Activated naive CD8-positive, alpha-beta T cell treated with anti-CD3 and anti-CD28 coated beads for 36 hours (primary cell): ENCODE data around the gene SPOCK1. TPM values are rescaled to one million over a fixed set of nuclear protein-coding genes. Genes with fewer than 3 reads are reported as not detected.

ENCODE experiments used
- DNase-seq: peaks from one replicate; pipeline ENCODE4 v3.0.0; 2021
- H3K27ac Mint-ChIP-seq: one replicate; pipeline ENCODE4 v1.8.0; 2022; ENCODE audit warnings: mild to moderate bottlenecking, moderate library complexity, mixed read lengths
- H3K27me3 Mint-ChIP-seq: one replicate; pipeline ENCODE4 v1.8.0; 2022; ENCODE audit warnings: mild to moderate bottlenecking, mixed read lengths
- H3K36me3 Mint-ChIP-seq: one replicate; pipeline ENCODE4 v1.8.0; 2021; ENCODE audit warnings: mild to moderate bottlenecking, mixed read lengths
- H3K4me1 Mint-ChIP-seq: one replicate; pipeline ENCODE4 v1.8.0; 2021; ENCODE audit warnings: mixed read lengths
- H3K4me3 Mint-ChIP-seq: one replicate; pipeline ENCODE4 v1.8.0; 2022; ENCODE audit warnings: mild to moderate bottlenecking, moderate library complexity, mixed read lengths
- H3K9me3 Mint-ChIP-seq: one replicate; pipeline ENCODE4 v1.8.0; 2022; ENCODE audit warnings: mixed read lengths
- total RNA-seq, 2 experiments: library from RNA; stranded (reverse); gene quantifications; one replicate each; pipeline ENCODE4 v1.2.3, GENCODE V29; 2021

SPOCK1 gene
- total RNA-seq, 2 experiments from 2014 or later: 0.12 TPM; not detected in 1

DNA sequence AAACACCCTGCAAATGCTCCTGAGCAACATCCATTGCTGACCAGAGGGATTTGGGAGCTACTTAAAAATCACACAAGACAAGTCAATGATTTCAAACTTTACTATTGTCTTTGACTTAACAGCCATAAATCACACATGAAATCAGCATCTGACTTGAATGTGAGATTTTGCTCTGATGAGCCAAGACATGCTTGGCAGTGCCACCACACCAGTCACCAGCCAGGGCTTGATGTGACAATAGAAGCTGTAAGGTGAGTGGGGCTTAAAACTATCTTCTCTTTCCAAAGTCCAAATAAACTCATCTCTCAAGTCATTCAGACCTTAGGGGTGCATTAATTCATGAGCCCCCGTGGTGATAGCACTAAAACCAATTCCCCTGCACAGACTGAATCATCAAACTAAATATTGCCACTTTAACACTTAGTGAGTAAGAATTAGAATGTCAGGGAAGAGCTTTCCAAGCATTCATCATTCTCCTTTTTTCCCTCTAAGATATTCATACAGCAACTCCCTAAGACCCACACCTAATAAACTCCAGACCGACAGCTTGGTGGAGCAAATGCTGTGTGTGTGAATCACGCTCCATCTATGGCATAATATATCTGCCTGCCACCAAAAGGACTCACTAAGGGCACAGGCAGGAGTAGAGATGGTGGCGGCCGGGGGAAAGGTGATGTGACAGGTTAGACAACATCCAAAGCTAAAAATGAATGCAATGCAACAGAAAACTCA, 119.4 kb downstream of the SPOCK1 start:
- no peaks in the 10 kb centered on the region for H3K36me3 Mint-ChIP-seq
- peaks cover 6% of the 10 kb centered on the region for H3K27me3 Mint-ChIP-seq
- DNase-seq: no peak
- peaks cover 17% of the 10 kb centered on the region for H3K9me3 Mint-ChIP-seq
- H3K4me3 Mint-ChIP-seq: no peak overlapping the region
- no peak overlapping the region for H3K27ac Mint-ChIP-seq
- H3K4me1 Mint-ChIP-seq: no peaks in the 10 kb centered on the region

DNA sequence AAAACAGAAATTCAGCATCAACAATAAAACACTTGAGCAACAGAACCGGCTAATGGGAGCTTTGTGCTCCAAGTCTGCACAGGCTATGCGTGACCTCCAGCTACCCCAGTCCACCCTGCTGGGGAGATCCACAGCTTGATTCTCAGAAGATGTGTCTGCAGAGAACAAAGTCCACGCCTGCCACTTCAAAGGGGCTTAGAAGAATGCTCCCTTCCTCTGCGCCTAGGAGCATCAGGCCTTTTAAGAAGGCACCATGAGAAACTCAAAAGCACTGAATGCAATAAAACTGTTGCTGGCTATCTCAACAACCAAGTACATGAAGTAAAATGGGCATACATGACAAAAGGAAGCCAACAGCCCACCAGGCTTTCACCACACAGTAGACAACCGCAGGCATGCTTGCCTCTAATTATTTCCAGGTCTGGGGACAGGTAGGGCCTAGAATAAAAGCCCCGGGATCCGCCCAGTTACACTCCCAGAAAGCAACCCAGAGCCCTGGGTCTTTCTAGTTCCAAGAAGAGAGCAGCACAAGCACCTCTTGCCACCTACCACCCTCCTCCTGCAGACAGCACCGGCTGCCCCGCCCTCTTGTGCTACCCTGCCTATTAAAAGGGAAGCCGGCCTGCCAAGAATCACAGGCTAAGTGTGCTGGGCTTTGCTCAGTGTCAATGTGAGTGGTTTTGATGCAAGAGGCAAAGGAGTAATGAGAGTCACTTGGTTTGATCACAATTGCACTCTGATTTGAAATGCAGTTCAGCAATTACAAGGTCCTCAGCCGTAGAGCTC, 123.2 kb downstream of the SPOCK1 start:
- Mint-ChIP-seq H3K4me3 (no peak overlapping the region), H3K9me3 (peaks cover 5% of the 10 kb centered on the region), H3K27ac (no peak overlapping the region), H3K4me1 (no peaks in the 10 kb centered on the region), H3K27me3 (peaks cover 6% of the 10 kb centered on the region), H3K36me3 (no peaks in the 10 kb centered on the region)
- no peak for DNase-seq

DNA sequence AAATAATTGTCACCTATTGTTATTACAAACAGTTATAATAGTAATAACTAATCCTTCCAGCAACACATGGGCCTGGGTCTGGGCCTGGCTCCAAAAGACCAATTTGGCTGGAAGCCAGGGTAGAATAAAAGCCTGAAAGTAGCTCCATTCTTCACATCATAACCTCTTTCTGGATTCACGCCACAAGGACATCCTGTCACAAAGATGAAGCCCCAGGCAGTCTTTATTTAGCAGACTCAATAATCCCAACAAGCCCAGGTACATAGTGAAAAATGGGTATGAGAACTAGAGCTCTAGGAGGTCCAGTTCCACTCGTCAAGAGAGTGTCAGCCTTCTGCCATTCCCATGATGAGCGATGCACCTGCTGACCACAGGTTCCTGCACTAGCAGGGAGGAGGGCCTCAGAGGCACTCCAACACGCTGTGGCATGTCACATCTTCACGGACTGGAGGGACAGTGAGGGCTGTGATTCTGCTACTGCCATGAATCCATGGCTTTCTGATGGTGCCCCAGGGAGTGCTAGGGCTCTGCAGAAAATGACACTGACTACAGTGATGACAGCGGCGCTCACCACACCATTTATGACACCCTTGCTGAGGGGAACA, 124.9 kb downstream of the SPOCK1 start:
- no peaks in the 10 kb centered on the region for H3K4me1 Mint-ChIP-seq
- no peaks in the 10 kb centered on the region for H3K36me3 Mint-ChIP-seq
- no peak overlapping the region for H3K4me3 Mint-ChIP-seq
- no peaks in the 10 kb centered on the region for H3K9me3 Mint-ChIP-seq
- peaks cover 6% of the 10 kb centered on the region for H3K27me3 Mint-ChIP-seq
- DNase-seq: no peak
- H3K27ac Mint-ChIP-seq: no peak overlapping the region

DNA sequence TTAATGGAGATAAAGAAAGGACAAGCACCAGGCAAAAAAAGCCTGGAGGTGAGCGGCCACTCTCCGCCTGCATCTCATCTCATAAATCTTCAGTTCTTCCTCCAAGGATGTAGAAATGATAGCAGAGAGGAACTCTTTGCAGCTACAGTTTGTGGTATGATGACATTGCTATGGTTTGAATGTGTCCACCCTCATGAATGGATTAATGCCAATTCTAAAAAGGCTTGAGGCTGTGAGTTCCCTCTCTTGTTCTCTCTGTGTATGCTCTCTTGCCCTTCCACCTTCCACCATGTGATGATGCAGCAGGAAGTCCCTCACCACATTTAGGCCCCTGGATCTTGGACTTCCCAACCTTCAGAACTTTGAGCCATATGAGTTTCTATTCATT, 126.4 kb downstream of the SPOCK1 start:
- Mint-ChIP-seq H3K36me3 (no peaks in the 10 kb centered on the region), H3K4me1 (no peaks in the 10 kb centered on the region), H3K27ac (no peak overlapping the region), H3K4me3 (no peak overlapping the region), H3K27me3 (peaks cover 3% of the 10 kb centered on the region), H3K9me3 (no peaks in the 10 kb centered on the region)
- no peak for DNase-seq

DNA sequence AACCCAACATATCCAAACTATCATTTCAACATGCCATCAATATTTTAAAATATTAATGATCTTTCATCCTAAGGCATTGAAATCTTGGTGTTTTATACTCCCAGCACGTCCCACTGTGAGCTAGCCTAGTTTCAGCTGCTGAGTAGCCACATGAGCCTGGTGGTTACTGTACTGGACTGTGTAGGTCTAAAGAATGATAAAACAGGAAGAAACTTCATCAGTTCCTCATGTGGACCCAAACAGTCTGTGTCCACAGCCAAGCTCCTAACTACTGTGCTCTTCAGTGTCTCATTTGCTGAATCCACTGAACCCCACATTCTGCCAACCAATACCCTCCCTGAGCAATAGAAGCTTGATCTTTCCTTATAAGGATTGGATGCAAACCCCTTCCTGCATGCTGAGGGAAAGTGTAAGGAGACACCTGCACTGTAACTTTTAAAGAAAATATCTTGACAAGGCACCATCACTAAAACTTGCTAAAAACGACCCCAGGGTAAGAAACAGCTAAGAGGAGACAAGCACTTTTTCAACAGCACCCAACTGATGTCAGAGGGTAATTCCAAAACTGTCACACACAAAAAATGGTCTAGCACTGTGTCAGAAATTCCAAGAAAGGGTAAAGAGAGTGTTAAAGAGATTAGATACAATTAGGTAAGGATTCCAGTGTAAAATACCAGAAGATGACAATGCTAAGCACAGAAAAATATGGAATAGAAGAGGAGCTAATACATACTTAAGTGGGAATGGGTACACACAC, 126.9 kb downstream of the SPOCK1 start:
- no peaks in the 10 kb centered on the region for H3K9me3 Mint-ChIP-seq
- H3K27ac Mint-ChIP-seq: no peak overlapping the region
- no peak overlapping the region for H3K4me3 Mint-ChIP-seq
- peaks cover 3% of the 10 kb centered on the region for H3K27me3 Mint-ChIP-seq
- no peaks in the 10 kb centered on the region for H3K4me1 Mint-ChIP-seq
- no peak for DNase-seq
- H3K36me3 Mint-ChIP-seq: no peaks in the 10 kb centered on the region

DNA sequence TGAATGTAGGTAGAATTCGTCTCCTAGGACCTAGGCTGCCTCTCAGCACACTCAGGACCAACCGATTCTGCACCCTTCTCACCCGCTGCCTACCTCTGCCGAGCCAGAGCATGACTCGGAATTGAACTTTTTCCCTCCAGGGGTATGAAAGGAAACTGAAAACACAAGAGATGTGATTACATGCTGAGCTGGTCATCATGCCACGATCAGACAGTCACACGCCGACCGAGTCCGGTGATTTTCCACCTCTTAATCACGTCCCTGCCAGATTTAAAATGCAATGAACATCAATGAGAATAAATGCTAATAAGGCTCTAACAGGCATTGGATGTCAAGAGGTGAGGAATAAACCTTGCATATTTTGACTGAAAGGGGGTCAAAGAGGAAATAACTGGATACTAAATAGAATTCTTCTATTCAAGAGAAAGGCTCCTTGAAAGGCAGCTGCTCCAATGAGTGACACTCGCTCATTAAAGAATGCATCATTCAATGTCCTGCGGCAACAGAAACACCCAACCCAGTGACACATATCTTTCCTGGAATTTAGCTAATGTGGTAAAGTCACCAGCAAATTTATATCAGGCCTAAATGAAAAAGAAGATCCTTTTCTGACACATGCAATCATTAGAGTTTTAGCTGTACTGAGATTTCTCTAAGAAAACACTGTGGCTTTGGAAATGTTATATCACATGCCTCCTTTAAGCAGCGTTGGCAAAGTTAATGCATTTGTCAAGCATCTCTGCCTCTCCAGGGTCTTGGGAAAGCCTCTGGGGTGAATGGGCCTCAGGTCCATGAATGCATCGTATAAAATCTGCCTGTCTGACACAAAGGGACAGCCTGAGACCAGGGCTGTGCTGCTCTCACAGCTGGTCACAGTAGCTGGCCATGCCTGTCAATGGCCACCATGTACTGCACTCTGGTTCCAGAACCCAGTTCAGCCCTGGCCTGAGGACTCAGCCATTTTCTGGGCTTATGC, 128.7 kb downstream of the SPOCK1 start:
- Mint-ChIP-seq H3K4me3 (no peak overlapping the region), H3K36me3 (no peaks in the 10 kb centered on the region), H3K4me1 (no peaks in the 10 kb centered on the region), H3K27me3 (no peaks in the 10 kb centered on the region), H3K27ac (no peak overlapping the region), H3K9me3 (no peaks in the 10 kb centered on the region)
- DNase-seq: no peak

- no peaks in the 10 kb centered on the region for H3K9me3 Mint-ChIP-seq
- H3K36me3 Mint-ChIP-seq: no peaks in the 10 kb centered on the region
- no peak overlapping the region for H3K4me3 Mint-ChIP-seq
- DNase-seq: no peak
- H3K4me1 Mint-ChIP-seq: no peaks in the 10 kb centered on the region
- no peak overlapping the region for H3K27ac Mint-ChIP-seq
- H3K27me3 Mint-ChIP-seq: no peaks in the 10 kb centered on the region
Observed at GRCh38 chr5:137368651-137369050, 130.5 kb downstream of the SPOCK1 start.

GRCh38 chr5:137367951-137368350, 131.2 kb downstream of the SPOCK1 start:
- Mint-ChIP-seq H3K36me3 (no peaks in the 10 kb centered on the region), H3K4me1 (no peaks in the 10 kb centered on the region), H3K9me3 (no peaks in the 10 kb centered on the region), H3K27ac (no peak overlapping the region), H3K27me3 (no peaks in the 10 kb centered on the region), H3K4me3 (no peak overlapping the region)
- DNase-seq: no peak

DNA sequence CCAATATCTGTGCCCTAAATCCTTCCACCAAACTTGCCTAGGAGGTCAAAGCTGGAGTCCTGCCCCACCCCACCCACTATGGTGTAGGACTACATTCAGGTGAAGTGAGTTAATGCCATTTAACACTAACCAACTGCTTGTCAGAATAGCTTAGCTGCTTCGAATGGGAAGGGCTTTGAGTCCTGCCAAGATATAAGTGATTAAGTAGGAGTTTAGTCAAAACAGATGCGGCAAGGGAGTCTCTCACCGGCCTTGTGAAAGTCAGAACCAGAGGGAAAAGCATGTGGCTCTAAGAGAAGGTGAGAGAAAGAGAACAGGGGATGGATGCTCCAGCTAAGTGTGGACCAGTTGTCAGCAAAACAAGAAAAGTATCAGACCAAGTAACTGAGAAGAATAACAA, 132.6 kb downstream of the SPOCK1 start:
- Mint-ChIP-seq H3K4me3 (no peak overlapping the region), H3K27ac (no peak overlapping the region), H3K36me3 (no peaks in the 10 kb centered on the region), H3K4me1 (no peaks in the 10 kb centered on the region), H3K27me3 (peaks cover 3% of the 10 kb centered on the region), H3K9me3 (no peaks in the 10 kb centered on the region)
- DNase-seq: no peak

- Mint-ChIP-seq H3K4me3 (no peak overlapping the region), H3K4me1 (no peaks in the 10 kb centered on the region), H3K27me3 (peaks cover 3% of the 10 kb centered on the region), H3K27ac (no peak overlapping the region), H3K9me3 (no peaks in the 10 kb centered on the region), H3K36me3 (no peaks in the 10 kb centered on the region)
- DNase-seq: no peak
Observed at GRCh38 chr5:137365126-137365865, 133.8 kb downstream of the SPOCK1 start.

- H3K4me1 Mint-ChIP-seq: no peaks in the 10 kb centered on the region
- H3K4me3 Mint-ChIP-seq: no peak overlapping the region
- peaks cover 4% of the 10 kb centered on the region for H3K27me3 Mint-ChIP-seq
- no peak for DNase-seq
- H3K36me3 Mint-ChIP-seq: no peaks in the 10 kb centered on the region
- H3K9me3 Mint-ChIP-seq: no peaks in the 10 kb centered on the region
- no peak overlapping the region for H3K27ac Mint-ChIP-seq
Observed at GRCh38 chr5:137361280-137361679, 137.8 kb downstream of the SPOCK1 start.

DNA sequence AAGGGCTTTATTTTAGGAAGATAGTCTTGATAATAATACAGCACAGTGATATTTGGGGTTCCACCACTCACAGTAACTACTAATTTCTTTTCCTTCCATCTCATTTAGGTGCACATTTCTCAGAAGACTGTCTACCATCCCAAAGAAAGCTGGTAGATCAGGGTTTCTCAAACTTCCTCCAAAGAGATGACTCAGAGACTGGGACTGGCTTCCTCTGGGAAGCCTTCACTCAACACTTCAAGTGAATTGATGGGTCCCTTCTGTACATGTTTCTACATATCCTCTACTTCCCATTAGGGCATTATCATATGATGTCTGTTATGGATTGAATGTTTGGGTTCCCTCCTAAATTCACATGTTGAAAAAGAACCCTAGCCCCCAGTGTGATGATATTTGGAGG, 138.5 kb downstream of the SPOCK1 start:
- Mint-ChIP-seq H3K36me3 (no peaks in the 10 kb centered on the region), H3K27me3 (peaks cover 11% of the 10 kb centered on the region), H3K9me3 (no peaks in the 10 kb centered on the region), H3K4me3 (no peak overlapping the region), H3K4me1 (no peaks in the 10 kb centered on the region), H3K27ac (no peak overlapping the region)
- DNase-seq: no peak

DNA sequence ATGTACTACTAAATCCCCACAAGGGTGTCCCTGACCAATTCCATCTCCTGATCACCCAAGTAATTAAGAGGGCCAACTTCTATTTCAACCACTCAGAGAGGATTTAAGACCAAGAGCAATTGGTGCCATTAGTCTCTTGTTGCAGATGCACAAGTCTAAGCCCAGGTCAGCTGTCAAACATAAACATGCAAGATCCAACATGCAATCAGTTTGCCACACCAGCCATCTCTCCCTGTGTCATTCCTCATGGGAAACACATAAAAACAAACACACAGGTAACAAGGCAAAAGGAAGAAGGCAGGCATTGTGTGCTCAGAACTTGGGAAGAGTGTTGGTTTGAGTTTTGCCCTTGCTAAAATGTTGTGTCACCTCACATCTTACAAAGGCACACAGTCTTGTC, 139.2 kb downstream of the SPOCK1 start:
- no peaks in the 10 kb centered on the region for H3K4me1 Mint-ChIP-seq
- H3K27me3 Mint-ChIP-seq: peaks cover 13% of the 10 kb centered on the region
- no peak overlapping the region for H3K4me3 Mint-ChIP-seq
- DNase-seq: no peak
- no peak overlapping the region for H3K27ac Mint-ChIP-seq
- H3K36me3 Mint-ChIP-seq: no peaks in the 10 kb centered on the region
- H3K9me3 Mint-ChIP-seq: no peaks in the 10 kb centered on the region

- no peak for DNase-seq
- H3K27me3 Mint-ChIP-seq: peaks cover 14% of the 10 kb centered on the region
- no peak overlapping the region for H3K4me3 Mint-ChIP-seq
- H3K27ac Mint-ChIP-seq: no peak overlapping the region
- H3K9me3 Mint-ChIP-seq: no peaks in the 10 kb centered on the region
- H3K4me1 Mint-ChIP-seq: no peaks in the 10 kb centered on the region
- H3K36me3 Mint-ChIP-seq: no peaks in the 10 kb centered on the region
Observed at GRCh38 chr5:137357436-137357835, 141.7 kb downstream of the SPOCK1 start.
